Mesothelial cell of epicardium (in vitro differentiated cells): Measurements from ENCODE around the gene MEIS1. TPM values are rescaled to one million over a fixed set of nuclear protein-coding genes. Genes with fewer than 3 reads are reported as not detected.

Source experiments
- DNase-seq, 2 experiments: peaks; one replicate each; pipeline ENCODE4 v3.0.0; 2021; ENCODE audit warnings: low spot score in 2 of 2; ENCODE audit not compliant: unreplicated experiment in 2 of 2
- H3K27ac Mint-ChIP-seq: 2 replicates; pipeline ENCODE4 v1.8.0; 2021; ENCODE audit warnings: mixed read lengths
- H3K27me3 Mint-ChIP-seq: 2 replicates; pipeline ENCODE4 v1.8.0; 2021; ENCODE audit warnings: low read depth, mixed read lengths
- H3K36me3 Mint-ChIP-seq: 2 replicates; pipeline ENCODE4 v1.8.0; 2021; ENCODE audit warnings: mixed read lengths
- H3K4me1 Mint-ChIP-seq: 2 replicates; pipeline ENCODE4 v1.8.0; 2021; ENCODE audit warnings: mixed read lengths
- H3K4me3 Mint-ChIP-seq: 2 replicates; pipeline ENCODE4 v1.8.0; 2021; ENCODE audit warnings: mild to moderate bottlenecking, moderate library complexity, mixed read lengths
- H3K9me3 Mint-ChIP-seq: 2 replicates; pipeline ENCODE4 v1.8.0; 2021; ENCODE audit warnings: mixed read lengths
- CTCF ChIP-seq: fragments of 200-600 bp; sonication (generic); IDR thresholded peaks from one replicate; pipeline ENCODE4 v1.5.0; 2021; ENCODE audit warnings: antibody characterized with exemption; ENCODE audit not compliant: unreplicated experiment
- total RNA-seq: library from RNA; stranded (reverse); gene quantifications from 3 replicates; pipeline ENCODE4 v1.2.1, GENCODE V29; 2021

The MEIS1 gene
- total RNA-seq, 1 donor from 2014 or later = 324 TPM

GRCh38 chr2:66536997-66537396 lies 102.1 kb downstream of the MEIS1 start:
- Mint-ChIP-seq H3K4me3 (no peak overlapping the region), H3K27ac (peak overlapping the region; percentile 80), H3K36me3 (peaks cover 5% of the 10 kb centered on the region), H3K27me3 (no peaks in the 10 kb centered on the region), H3K4me1 (peaks cover 80% of the 10 kb centered on the region), H3K9me3 (no peaks in the 10 kb centered on the region)
- no peak for TF ChIP-seq CTCF
- no peak for DNase-seq

- Mint-ChIP-seq H3K36me3 (peaks cover 5% of the 10 kb centered on the region), H3K4me1 (peaks cover 85% of the 10 kb centered on the region), H3K4me3 (no peak overlapping the region), H3K9me3 (no peaks in the 10 kb centered on the region), H3K27me3 (no peaks in the 10 kb centered on the region), H3K27ac (peak overlapping the region; percentile 57)
- DNase-seq = no peak
- no peak for TF ChIP-seq CTCF
Observed at GRCh38 chr2:66538291-66538690, 103.4 kb downstream of the MEIS1 start.

GRCh38 chr2:66539452-66539851 lies 104.5 kb downstream of the MEIS1 start:
- Mint-ChIP-seq H3K4me1 (peaks cover 91% of the 10 kb centered on the region), H3K27ac (peak overlapping the region; percentile 85), H3K9me3 (no peaks in the 10 kb centered on the region), H3K36me3 (peaks cover 5% of the 10 kb centered on the region), H3K4me3 (no peak overlapping the region), H3K27me3 (no peaks in the 10 kb centered on the region)
- no peak for TF ChIP-seq CTCF
- DNase-seq = no peak

GRCh38 chr2:66541646-66542045 lies 106.7 kb downstream of the MEIS1 start:
- no peaks in the 10 kb centered on the region for H3K9me3 Mint-ChIP-seq
- peaks cover 5% of the 10 kb centered on the region for H3K36me3 Mint-ChIP-seq
- no peak for DNase-seq
- no peak for TF ChIP-seq CTCF
- H3K4me1 Mint-ChIP-seq = peaks cover 82% of the 10 kb centered on the region
- no peaks in the 10 kb centered on the region for H3K27me3 Mint-ChIP-seq
- peak overlapping the region; percentile 77 for H3K27ac Mint-ChIP-seq
- no peak overlapping the region for H3K4me3 Mint-ChIP-seq

GRCh38 chr2:66543257-66543767 lies 108.4 kb downstream of the MEIS1 start:
- Mint-ChIP-seq H3K4me1 (peaks cover 80% of the 10 kb centered on the region), H3K4me3 (no peak overlapping the region), H3K27me3 (no peaks in the 10 kb centered on the region), H3K27ac (peak overlapping the region; percentile 80), H3K36me3 (peaks cover 10% of the 10 kb centered on the region), H3K9me3 (no peaks in the 10 kb centered on the region)
- DNase-seq = no peak
- no peak for TF ChIP-seq CTCF

- Mint-ChIP-seq H3K36me3 (peaks cover 12% of the 10 kb centered on the region), H3K4me3 (no peak overlapping the region), H3K27me3 (no peaks in the 10 kb centered on the region), H3K4me1 (peaks cover 75% of the 10 kb centered on the region), H3K9me3 (no peaks in the 10 kb centered on the region), H3K27ac (peak overlapping the region; percentile 48)
- TF ChIP-seq CTCF = no peak
- DNase-seq = no peak
Observed at GRCh38 chr2:66544258-66544657, 109.3 kb downstream of the MEIS1 start.
